ENCODE measurements around the gene GRIFIN.

Gene GRIFIN

GRCh38 chr7:2497500-2498336 is 21.5 kb upstream of the GRIFIN start:
- no peak for DNase-seq

- DNase-seq = no peak
Measured at GRCh38 chr7:2497065-2497464, 20.9 kb upstream of the GRIFIN start.

- DNase-seq = no peak
Measured at GRCh38 chr7:2496375-2496774, 20.2 kb upstream of the GRIFIN start.

- DNase-seq = no peak
Measured at GRCh38 chr7:2495418-2496299, 19.5 kb upstream of the GRIFIN start.

GRCh38 chr7:2494191-2495130 is 18.3 kb upstream of the GRIFIN start:
- no peak for DNase-seq

GRCh38 chr7:2493205-2494164 is 17.3 kb upstream of the GRIFIN start:
- no peak for DNase-seq

GRCh38 chr7:2492038-2492437 is 15.8 kb upstream of the GRIFIN start:
- no peak for DNase-seq

- no peak for DNase-seq
Measured at GRCh38 chr7:2490181-2490651, 14.0 kb upstream of the GRIFIN start.

GRCh38 chr7:2488681-2489080 is 12.5 kb upstream of the GRIFIN start:
- DNase-seq = no peak

- no peak for DNase-seq
Measured at GRCh38 chr7:2488272-2488645, 12.1 kb upstream of the GRIFIN start.

GRCh38 chr7:2487586-2488271 is 11.5 kb upstream of the GRIFIN start:
- no peak for DNase-seq

GRCh38 chr7:2484868-2485267 is 8.7 kb upstream of the GRIFIN start:
- DNase-seq = no peak

- DNase-seq = no peak
Measured at GRCh38 chr7:2483494-2483893, 7.3 kb upstream of the GRIFIN start.

- no peak for DNase-seq
Measured at GRCh38 chr7:2482725-2483451, 6.7 kb upstream of the GRIFIN start.

- no peak for DNase-seq
Measured at GRCh38 chr7:2481195-2481594, 5.0 kb upstream of the GRIFIN start.

GRCh38 chr7:2480070-2480408 is 3.8 kb upstream of the GRIFIN start:
- DNase-seq = no peak

GRCh38 chr7:2479276-2480069 is 3.3 kb upstream of the GRIFIN start:
- no peak for DNase-seq

- no peak for DNase-seq
Measured at GRCh38 chr7:2478800-2479199, 2.6 kb upstream of the GRIFIN start.

- DNase-seq = no peak
Measured at GRCh38 chr7:2478399-2478785, 2.2 kb upstream of the GRIFIN start.
